K562 (cell line): ENCODE data around the gene METRN. TPM values are rescaled to one million over a fixed set of nuclear protein-coding genes. Genes with fewer than 3 reads are reported as not detected.
A peak's percentile ranks its signal among the peaks of the same experiment; 100 is the strongest.

Experiments
- ESRRA ChIP-seq: fragments of 450-650 bp; IDR thresholded peaks from 2 replicates; pipeline ENCODE4 v1.6.1; 2014; ENCODE audit warnings: low read depth, mild to moderate bottlenecking, moderate library complexity, borderline replicate concordance
- FOXA3 ChIP-seq, 2 experiments: fragments of 450-650 bp in 1 of 2; sonication (generic) in 1 of 2; formaldehyde crosslinking; IDR thresholded peaks in 1 of 2; conservative IDR thresholded peaks in 1 of 2; 2 replicates each; pipeline versions ENCODE4 v1.4.0 to v1.8.0; 2020 to 2022; ENCODE audit warnings: mild to moderate bottlenecking in 2 of 2, missing genetic modification reagents in 1 of 2
- SUPT5H ChIP-seq: fragments of 450-650 bp; IDR thresholded peaks from 2 replicates; pipeline ENCODE4 v1.6.1; 2016
- ZBTB7A ChIP-seq: IDR thresholded peaks from 2 replicates; pipeline ENCODE4 v1.6.1; 2011; ENCODE audit warnings: low read depth, mild to moderate bottlenecking, low read length, moderate library complexity, borderline replicate concordance; ENCODE audit not compliant: control insufficient read depth
- ZNF436 ChIP-seq: fragments of 250-450, 450-650 bp; sonication (Bioruptor Pico); formaldehyde crosslinking; IDR thresholded peaks from 2 replicates; pipeline ENCODE4 v1.7.0; 2020; ENCODE audit warnings: mild to moderate bottlenecking
- polyA plus RNA-seq, 8 experiments: library from polyadenylated mRNA; depleted of rRNA in 4 of 8; stranded (reverse) in 5 of 8; unstranded in 3 of 8; fragments of >200 nt; fragmentation: Nextera tagmentation in 2 of 8; fragmentation: Illumina TruSeq in 1 of 8; extraction: Ambion mirVana in 2 of 8; extraction: Trizol in 1 of 8; gene quantifications; 2 replicates each; pipeline versions ENCODE4 v1.2.1 to v1.2.3, GENCODE V29; 2011 to 2014; ENCODE audit warnings: inconsistent platforms in 1 of 8, missing spikeins in 1 of 8
- total RNA-seq, 7 experiments: library from RNA; depleted of rRNA in 6 of 7; stranded (reverse); fragments of >200 nt in 6 of 7; fragmentation: Illumina TruSeq in 2 of 7; extraction: Trizol in 2 of 7; gene quantifications; 2 replicates each; pipeline versions ENCODE4 v1.2.1 to v1.2.3, GENCODE V29; 2011 to 2021; ENCODE audit warnings: low replicate concordance in 1 of 7
- TF ChIP-seq, protein P1 (sequence below): fragments of 450-650 bp; IDR thresholded peaks from 2 replicates; pipeline ENCODE4 v1.6.1; 2016; ENCODE audit warnings: low read depth
- TF ChIP-seq, protein P2 (sequence below): fragments of 450-650 bp; IDR thresholded peaks from one replicate; pipeline ENCODE4 v1.6.1; 2018; ENCODE audit warnings: mild to moderate bottlenecking, moderate library complexity; ENCODE audit not compliant: partially characterized antibody
- TF ChIP-seq, protein P3 (sequence below): sonication (generic); formaldehyde crosslinking; IDR thresholded peaks from 2 replicates; pipeline ENCODE4 v1.8.1; 2023; ENCODE audit warnings: mild to moderate bottlenecking, missing genetic modification reagents
- TF ChIP-seq, protein P4 (sequence below): fragments of 450-650 bp; IDR thresholded peaks from 2 replicates; pipeline ENCODE4 v1.6.1; 2018; ENCODE audit not compliant: partially characterized antibody

The METRN gene
- total and polyA plus RNA-seq, 9 of the 15 experiments (the other 6 are each of a cell fraction or from before 2014, with no cell fraction given) = 0.20 to 89.8 (median 15.4) TPM

DNA sequence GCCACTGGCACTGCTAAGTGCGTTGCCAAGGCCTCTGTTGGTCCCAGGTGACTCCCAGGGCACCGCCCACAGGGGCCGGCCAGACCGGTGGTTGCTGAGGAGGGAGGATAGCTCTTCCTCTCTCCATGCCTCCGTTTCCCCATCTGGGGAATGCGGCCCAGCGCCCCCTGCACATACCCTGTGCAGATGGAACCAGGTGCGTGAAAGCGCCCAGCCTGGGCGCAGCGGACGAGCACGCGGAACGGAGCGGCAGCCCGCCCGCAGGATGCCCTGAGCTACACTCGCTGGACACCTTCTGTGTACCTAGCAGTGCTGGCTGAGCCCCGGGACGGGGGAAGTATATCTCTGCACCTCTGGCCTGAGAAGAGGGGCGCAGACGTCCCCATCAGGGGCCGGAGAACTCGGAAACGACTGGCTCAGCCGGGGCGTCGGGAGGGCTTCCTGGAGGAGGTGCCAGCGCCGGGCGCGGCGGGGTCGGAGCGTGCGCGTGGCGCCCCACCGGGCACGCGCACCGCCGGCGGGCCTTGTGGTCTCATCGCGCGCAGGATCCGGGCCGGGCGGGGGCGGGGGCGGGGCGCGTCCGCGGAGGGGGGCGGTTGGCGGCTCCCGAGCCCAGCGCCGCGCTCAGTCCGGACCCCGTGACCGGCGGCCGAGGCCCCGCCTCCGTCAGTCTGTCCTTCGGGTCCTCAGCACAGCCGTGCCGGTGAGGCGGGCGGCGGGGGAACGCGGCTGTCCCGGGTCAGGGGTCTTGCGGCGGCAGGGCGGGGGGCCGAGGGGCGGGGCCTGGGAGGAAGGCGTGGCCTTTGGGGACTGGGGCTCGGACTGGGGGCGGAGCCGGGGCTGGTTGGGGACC is 11.7 kb downstream of the METRN start, which contains the start of the genes CCDC78 and HAGHL (continued):
- TF ChIP-seq, protein P1, sequence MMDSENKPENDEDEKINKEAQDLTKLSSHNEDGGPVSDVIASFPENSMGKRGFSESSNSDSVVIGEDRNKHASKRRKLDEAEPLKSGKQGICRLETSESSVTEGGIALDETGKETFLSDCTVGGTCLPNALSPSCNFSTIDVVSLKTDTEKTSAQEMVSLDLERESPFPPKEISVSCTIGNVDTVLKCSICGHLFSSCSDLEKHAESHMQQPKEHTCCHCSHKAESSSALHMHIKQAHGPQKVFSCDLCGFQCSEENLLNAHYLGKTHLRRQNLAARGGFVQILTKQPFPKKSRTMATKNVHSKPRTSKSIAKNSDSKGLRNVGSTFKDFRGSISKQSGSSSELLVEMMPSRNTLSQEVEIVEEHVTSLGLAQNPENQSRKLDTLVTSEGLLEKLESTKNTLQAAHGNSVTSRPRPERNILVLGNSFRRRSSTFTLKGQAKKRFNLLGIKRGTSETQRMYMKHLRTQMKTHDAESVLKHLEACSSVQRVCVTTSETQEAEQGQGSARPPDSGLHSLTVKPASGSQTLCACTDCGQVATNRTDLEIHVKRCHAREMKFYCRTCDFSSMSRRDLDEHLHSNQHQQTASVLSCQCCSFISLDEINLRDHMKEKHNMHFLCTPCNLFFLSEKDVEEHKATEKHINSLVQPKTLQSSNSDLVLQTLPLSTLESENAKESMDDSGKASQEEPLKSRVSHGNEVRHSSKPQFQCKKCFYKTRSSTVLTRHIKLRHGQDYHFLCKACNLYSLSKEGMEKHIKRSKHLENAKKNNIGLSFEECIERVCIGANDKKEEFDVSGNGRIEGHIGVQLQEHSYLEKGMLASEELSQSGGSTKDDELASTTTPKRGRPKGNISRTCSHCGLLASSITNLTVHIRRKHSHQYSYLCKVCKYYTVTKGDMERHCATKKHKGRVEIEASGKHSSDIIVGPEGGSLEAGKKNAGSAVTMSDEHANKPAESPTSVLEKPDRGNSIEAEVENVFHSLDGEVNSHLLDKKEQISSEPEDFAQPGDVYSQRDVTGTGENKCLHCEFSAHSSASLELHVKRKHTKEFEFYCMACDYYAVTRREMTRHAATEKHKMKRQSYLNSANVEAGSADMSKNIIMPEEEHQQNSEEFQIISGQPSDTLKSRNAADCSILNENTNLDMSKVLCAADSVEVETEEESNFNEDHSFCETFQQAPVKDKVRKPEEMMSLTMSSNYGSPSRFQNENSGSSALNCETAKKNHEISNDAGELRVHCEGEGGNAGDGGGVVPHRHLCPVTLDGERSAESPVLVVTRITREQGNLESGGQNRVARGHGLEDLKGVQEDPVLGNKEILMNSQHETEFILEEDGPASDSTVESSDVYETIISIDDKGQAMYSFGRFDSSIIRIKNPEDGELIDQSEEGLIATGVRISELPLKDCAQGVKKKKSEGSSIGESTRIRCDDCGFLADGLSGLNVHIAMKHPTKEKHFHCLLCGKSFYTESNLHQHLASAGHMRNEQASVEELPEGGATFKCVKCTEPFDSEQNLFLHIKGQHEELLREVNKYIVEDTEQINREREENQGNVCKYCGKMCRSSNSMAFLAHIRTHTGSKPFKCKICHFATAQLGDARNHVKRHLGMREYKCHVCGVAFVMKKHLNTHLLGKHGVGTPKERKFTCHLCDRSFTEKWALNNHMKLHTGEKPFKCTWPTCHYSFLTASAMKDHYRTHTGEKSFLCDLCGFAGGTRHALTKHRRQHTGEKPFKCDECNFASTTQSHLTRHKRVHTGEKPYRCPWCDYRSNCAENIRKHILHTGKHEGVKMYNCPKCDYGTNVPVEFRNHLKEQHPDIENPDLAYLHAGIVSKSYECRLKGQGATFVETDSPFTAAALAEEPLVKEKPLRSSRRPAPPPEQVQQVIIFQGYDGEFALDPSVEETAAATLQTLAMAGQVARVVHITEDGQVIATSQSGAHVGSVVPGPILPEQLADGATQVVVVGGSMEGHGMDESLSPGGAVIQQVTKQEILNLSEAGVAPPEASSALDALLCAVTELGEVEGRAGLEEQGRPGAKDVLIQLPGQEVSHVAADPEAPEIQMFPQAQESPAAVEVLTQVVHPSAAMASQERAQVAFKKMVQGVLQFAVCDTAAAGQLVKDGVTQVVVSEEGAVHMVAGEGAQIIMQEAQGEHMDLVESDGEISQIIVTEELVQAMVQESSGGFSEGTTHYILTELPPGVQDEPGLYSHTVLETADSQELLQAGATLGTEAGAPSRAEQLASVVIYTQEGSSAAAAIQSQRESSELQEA = no peak
- TF ChIP-seq ZNF436 (CRISPR knock-in tag) (peak; percentile 97), FOXA3 (CRISPR knock-in tag; conservative IDR thresholded peaks at IDR 0.05 in 1 of 2, IDR thresholded peaks at IDR 0.05 in 1 of 2) (no peak), ZBTB7A (peak; percentile 97), SUPT5H (peak; percentile 4; the same call in 1 of the 2 replicates), ESRRA (no peak)
- TF ChIP-seq, protein P2, sequence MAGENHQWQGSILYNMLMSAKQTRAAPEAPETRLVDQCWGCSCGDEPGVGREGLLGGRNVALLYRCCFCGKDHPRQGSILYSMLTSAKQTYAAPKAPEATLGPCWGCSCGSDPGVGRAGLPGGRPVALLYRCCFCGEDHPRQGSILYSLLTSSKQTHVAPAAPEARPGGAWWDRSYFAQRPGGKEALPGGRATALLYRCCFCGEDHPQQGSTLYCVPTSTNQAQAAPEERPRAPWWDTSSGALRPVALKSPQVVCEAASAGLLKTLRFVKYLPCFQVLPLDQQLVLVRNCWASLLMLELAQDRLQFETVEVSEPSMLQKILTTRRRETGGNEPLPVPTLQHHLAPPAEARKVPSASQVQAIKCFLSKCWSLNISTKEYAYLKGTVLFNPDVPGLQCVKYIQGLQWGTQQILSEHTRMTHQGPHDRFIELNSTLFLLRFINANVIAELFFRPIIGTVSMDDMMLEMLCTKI = no peak
- TF ChIP-seq, protein P3, sequence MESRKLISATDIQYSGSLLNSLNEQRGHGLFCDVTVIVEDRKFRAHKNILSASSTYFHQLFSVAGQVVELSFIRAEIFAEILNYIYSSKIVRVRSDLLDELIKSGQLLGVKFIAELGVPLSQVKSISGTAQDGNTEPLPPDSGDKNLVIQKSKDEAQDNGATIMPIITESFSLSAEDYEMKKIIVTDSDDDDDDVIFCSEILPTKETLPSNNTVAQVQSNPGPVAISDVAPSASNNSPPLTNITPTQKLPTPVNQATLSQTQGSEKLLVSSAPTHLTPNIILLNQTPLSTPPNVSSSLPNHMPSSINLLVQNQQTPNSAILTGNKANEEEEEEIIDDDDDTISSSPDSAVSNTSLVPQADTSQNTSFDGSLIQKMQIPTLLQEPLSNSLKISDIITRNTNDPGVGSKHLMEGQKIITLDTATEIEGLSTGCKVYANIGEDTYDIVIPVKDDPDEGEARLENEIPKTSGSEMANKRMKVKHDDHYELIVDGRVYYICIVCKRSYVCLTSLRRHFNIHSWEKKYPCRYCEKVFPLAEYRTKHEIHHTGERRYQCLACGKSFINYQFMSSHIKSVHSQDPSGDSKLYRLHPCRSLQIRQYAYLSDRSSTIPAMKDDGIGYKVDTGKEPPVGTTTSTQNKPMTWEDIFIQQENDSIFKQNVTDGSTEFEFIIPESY (CRISPR knock-in tag) = peak; percentile 77
- TF ChIP-seq, protein P4, sequence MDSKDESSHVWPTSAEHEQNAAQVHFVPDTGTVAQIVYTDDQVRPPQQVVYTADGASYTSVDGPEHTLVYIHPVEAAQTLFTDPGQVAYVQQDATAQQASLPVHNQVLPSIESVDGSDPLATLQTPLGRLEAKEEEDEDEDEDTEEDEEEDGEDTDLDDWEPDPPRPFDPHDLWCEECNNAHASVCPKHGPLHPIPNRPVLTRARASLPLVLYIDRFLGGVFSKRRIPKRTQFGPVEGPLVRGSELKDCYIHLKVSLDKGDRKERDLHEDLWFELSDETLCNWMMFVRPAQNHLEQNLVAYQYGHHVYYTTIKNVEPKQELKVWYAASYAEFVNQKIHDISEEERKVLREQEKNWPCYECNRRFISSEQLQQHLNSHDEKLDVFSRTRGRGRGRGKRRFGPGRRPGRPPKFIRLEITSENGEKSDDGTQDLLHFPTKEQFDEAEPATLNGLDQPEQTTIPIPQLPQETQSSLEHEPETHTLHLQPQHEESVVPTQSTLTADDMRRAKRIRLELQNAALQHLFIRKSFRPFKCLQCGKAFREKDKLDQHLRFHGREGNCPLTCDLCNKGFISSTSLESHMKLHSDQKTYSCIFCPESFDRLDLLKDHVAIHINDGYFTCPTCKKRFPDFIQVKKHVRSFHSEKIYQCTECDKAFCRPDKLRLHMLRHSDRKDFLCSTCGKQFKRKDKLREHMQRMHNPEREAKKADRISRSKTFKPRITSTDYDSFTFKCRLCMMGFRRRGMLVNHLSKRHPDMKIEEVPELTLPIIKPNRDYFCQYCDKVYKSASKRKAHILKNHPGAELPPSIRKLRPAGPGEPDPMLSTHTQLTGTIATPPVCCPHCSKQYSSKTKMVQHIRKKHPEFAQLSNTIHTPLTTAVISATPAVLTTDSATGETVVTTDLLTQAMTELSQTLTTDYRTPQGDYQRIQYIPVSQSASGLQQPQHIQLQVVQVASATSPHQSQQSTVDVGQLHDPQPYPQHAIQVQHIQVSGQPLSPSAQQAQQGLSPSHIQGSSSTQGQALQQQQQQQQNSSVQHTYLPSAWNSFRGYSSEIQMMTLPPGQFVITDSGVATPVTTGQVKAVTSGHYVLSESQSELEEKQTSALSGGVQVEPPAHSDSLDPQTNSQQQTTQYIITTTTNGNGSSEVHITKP = no peak
